Upper lobe of right lung (tissue), 1 donor: Measurements from ENCODE around the gene COX14. TPM values are rescaled to one million over a fixed set of nuclear protein-coding genes. Genes with fewer than 3 reads are reported as not detected.
A peak's percentile ranks its signal among the peaks of the same experiment; 100 is the strongest.

Experiments used
- ATAC-seq: fragments of 200-7000 bp; cut with Tn5 transposase; one replicate; pipeline ENCODE4 v1.9.1; 2020; ENCODE audit warnings: mild to moderate bottlenecking, moderate library complexity
- DNase-seq: peaks from one replicate; pipeline ENCODE4 v3.0.0-alpha.2; 2020
- H3K27ac ChIP-seq: fragments of 200-600 bp; one replicate; pipeline ENCODE4 v1.8.0; 2022
- H3K27me3 ChIP-seq: fragments of 200-600 bp; one replicate; pipeline ENCODE4 v1.8.0; 2022; ENCODE audit warnings: mild to moderate bottlenecking
- H3K36me3 ChIP-seq: fragments of 200-600 bp; one replicate; pipeline ENCODE4 v1.8.0; 2022
- H3K4me1 ChIP-seq: fragments of 200-600 bp; one replicate; pipeline ENCODE4 v1.8.0; 2022
- H3K4me3 ChIP-seq: fragments of 200-600 bp; one replicate; pipeline ENCODE4 v1.8.0; 2022; ENCODE audit warnings: mild to moderate bottlenecking
- H3K9me3 ChIP-seq: fragments of 200-600 bp; one replicate; pipeline ENCODE4 v1.8.0; 2022
- CTCF ChIP-seq: fragments of 200-600 bp; IDR thresholded peaks from one replicate; pipeline ENCODE4 v1.8.0; 2022; ENCODE audit warnings: antibody characterized with exemption
- intact Hi-C: fragments of 100-400 bp; cut with DNase I; formaldehyde crosslinking; loops from one replicate; pipeline ENCODE4 v1.11.0; 2022
- total RNA-seq: library from RNA; stranded (reverse); fragmentation: NEBNext Ultra II Directional; extraction: Animal tissue kit (Norgen Biotek cat#: 25700); gene quantifications from one replicate; pipeline ENCODE4 v1.2.1, GENCODE V29; 2021
- donor health status: DM: no; HTN: yes; CAD: no; lungs with severe emphysema.

COX14 gene
- total RNA-seq, 1 donor from 2014 or later, result 68.5 TPM

- H3K9me3 ChIP-seq, result no peaks in the 10 kb centered on the region
- no peak overlapping the region for H3K27ac ChIP-seq
- no peak for TF ChIP-seq CTCF
- H3K4me3 ChIP-seq, result no peak overlapping the region
- DNase-seq (peak; percentile 80), ATAC-seq (peak; percentile 80)
- peaks cover 8% of the 10 kb centered on the region for H3K4me1 ChIP-seq
- peaks cover 35% of the 10 kb centered on the region for H3K36me3 ChIP-seq
- no peaks in the 10 kb centered on the region for H3K27me3 ChIP-seq
- intact Hi-C loops, result no loop called here
These were observed 9.3 kb upstream of the COX14 start for GRCh38 chr12:50102646-50103309.

GRCh38 chr12:50103351-50103750, 8.7 kb upstream of the COX14 start:
- no peaks in the 10 kb centered on the region for H3K9me3 ChIP-seq
- H3K4me3 ChIP-seq, result no peak overlapping the region
- DNase-seq, result no peak
- intact Hi-C loops, result no loop called here
- H3K36me3 ChIP-seq, result peaks cover 30% of the 10 kb centered on the region
- H3K27ac ChIP-seq, result peak overlapping the region; percentile 33
- no peaks in the 10 kb centered on the region for H3K27me3 ChIP-seq
- H3K4me1 ChIP-seq, result peaks cover 8% of the 10 kb centered on the region
- ATAC-seq, result no peak
- no peak for TF ChIP-seq CTCF

- H3K27me3 ChIP-seq, result no peaks in the 10 kb centered on the region
- H3K36me3 ChIP-seq, result peaks cover 25% of the 10 kb centered on the region
- peak within 1 kb of the TSS; percentile 25 for H3K4me3 ChIP-seq
- TF ChIP-seq CTCF, result no peak
- intact Hi-C loops, result no loop called here
- H3K27ac ChIP-seq, result peak within 1 kb of the TSS; percentile 33
- H3K9me3 ChIP-seq, result no peaks in the 10 kb centered on the region
- peak; percentile 89 for ATAC-seq
- peaks cover 8% of the 10 kb centered on the region for H3K4me1 ChIP-seq
- peak; percentile 91 for DNase-seq
These were observed 8.2 kb upstream of the COX14 start, which contains the start of gene GPD1 for GRCh38 chr12:50103767-50104321. Gene GPD1 (plus strand): TSS chr12:50104008. CDS start chr12:50104051, 43 bp downstream.

- peak; percentile 64 for DNase-seq
- Histone ChIP-seq H3K4me3 (peak overlapping the region; percentile 25), H3K4me1 (peaks cover 10% of the 10 kb centered on the region), H3K9me3 (no peaks in the 10 kb centered on the region), H3K27ac (peak overlapping the region; percentile 33), H3K27me3 (no peaks in the 10 kb centered on the region), H3K36me3 (peaks cover 16% of the 10 kb centered on the region)
- intact Hi-C loops, result no loop called here
- peak; percentile 3 for ATAC-seq
- TF ChIP-seq CTCF, result no peak
These were observed 7.3 kb upstream of the COX14 start for GRCh38 chr12:50104417-50105366.

GRCh38 chr12:50105913-50106450, 6.1 kb upstream of the COX14 start:
- no peaks in the 10 kb centered on the region for H3K9me3 ChIP-seq
- peaks cover 23% of the 10 kb centered on the region for H3K4me1 ChIP-seq
- DNase-seq, result peak; percentile 47
- no peak overlapping the region for H3K27ac ChIP-seq
- no peak overlapping the region for H3K4me3 ChIP-seq
- intact Hi-C loops, result no loop called here
- no peak for ATAC-seq
- peaks cover 10% of the 10 kb centered on the region for H3K36me3 ChIP-seq
- no peaks in the 10 kb centered on the region for H3K27me3 ChIP-seq
- TF ChIP-seq CTCF, result no peak
